Calu3 (cell line): ENCODE data around the gene CAMSAP1. TPM values are rescaled to one million over a fixed set of nuclear protein-coding genes. Genes with fewer than 3 reads are reported as not detected.

Experiments
- BruUV-seq: library from RNA; stranded (reverse); fragments of 400-500 nt; replicated peaks from 2 replicates; lab custom pipeline; 2021; lab: Mats Ljungman, UMichigan
- CTCF ChIA-PET: fragments of 300-600 bp; sonication (Branson Sonifier 250); formaldehyde crosslinking; loops from one replicate; lab custom pipeline; 2022; ENCODE audit warnings: antibody characterized with exemption; lab: Charles Lee
- DNase-seq: peaks from one replicate; pipeline ENCODE4 v3.0.0; 2022
- H3K27ac Mint-ChIP-seq: one replicate; pipeline ENCODE4 v1.8.0; 2022; ENCODE audit warnings: mixed read lengths; ENCODE audit not compliant: unreplicated experiment
- H3K27me3 Mint-ChIP-seq: one replicate; pipeline ENCODE4 v1.8.0; 2022; ENCODE audit warnings: mixed read lengths; ENCODE audit not compliant: unreplicated experiment
- H3K36me3 Mint-ChIP-seq: one replicate; pipeline ENCODE4 v1.8.0; 2022; ENCODE audit warnings: mild to moderate bottlenecking, moderate library complexity, mixed read lengths; ENCODE audit not compliant: insufficient read depth, unreplicated experiment
- H3K4me1 Mint-ChIP-seq: one replicate; pipeline ENCODE4 v1.8.0; 2022; ENCODE audit warnings: mild to moderate bottlenecking, low read depth, mixed read lengths; ENCODE audit not compliant: unreplicated experiment
- H3K4me3 Mint-ChIP-seq: one replicate; pipeline ENCODE4 v1.8.0; 2022; ENCODE audit warnings: mild to moderate bottlenecking, low read depth, moderate library complexity, mixed read lengths; ENCODE audit not compliant: unreplicated experiment
- H3K9me3 Mint-ChIP-seq: one replicate; pipeline ENCODE4 v1.8.0; 2022; ENCODE audit warnings: low read depth, mixed read lengths; ENCODE audit not compliant: unreplicated experiment
- CTCF ChIP-seq: fragments of 200-600 bp; IDR thresholded peaks from one replicate; pipeline ENCODE4 v1.8.0; 2022; ENCODE audit warnings: antibody characterized with exemption; ENCODE audit not compliant: unreplicated experiment
- intact Hi-C: fragments of 100-400 bp; cut with micrococcal nuclease; formaldehyde crosslinking; loops from one replicate; pipeline ENCODE4 v1.10.0; 2022; ENCODE audit not compliant: unreplicated experiment
- total RNA-seq: library from RNA; stranded (reverse); gene quantifications from 2 replicates; pipeline ENCODE4 v1.2.3, GENCODE V29; 2022

Gene CAMSAP1
- total RNA-seq, 1 experiment from 2014 or later: 28.1 TPM

GRCh38 chr9:135928731-135929655, 21.6 kb upstream of the CAMSAP1 start:
- intact Hi-C loops: no loop called here
- H3K36me3 Mint-ChIP-seq: peaks cover 17% of the 10 kb centered on the region
- no peak for DNase-seq
- H3K9me3 Mint-ChIP-seq: no peaks in the 10 kb centered on the region
- peaks cover 9% of the 10 kb centered on the region for H3K4me1 Mint-ChIP-seq
- CTCF ChIA-PET: no interaction called here
- no peak for TF ChIP-seq CTCF
- H3K27me3 Mint-ChIP-seq: no peaks in the 10 kb centered on the region
- no peak overlapping the region for H3K27ac Mint-ChIP-seq
- BruUV-seq: no TSS peak
- no peak overlapping the region for H3K4me3 Mint-ChIP-seq

GRCh38 chr9:135928074-135928730, 20.9 kb upstream of the CAMSAP1 start:
- Mint-ChIP-seq H3K4me3 (no peak overlapping the region), H3K27ac (no peak overlapping the region), H3K36me3 (peaks cover 17% of the 10 kb centered on the region), H3K4me1 (peaks cover 9% of the 10 kb centered on the region), H3K9me3 (no peaks in the 10 kb centered on the region), H3K27me3 (no peaks in the 10 kb centered on the region)
- no TSS peak for BruUV-seq
- intact Hi-C loops: no loop called here
- CTCF ChIA-PET: no interaction called here
- no peak for TF ChIP-seq CTCF
- no peak for DNase-seq

- no peaks in the 10 kb centered on the region for H3K9me3 Mint-ChIP-seq
- H3K27ac Mint-ChIP-seq: no peak overlapping the region
- CTCF ChIA-PET: no interaction called here
- H3K36me3 Mint-ChIP-seq: peaks cover 17% of the 10 kb centered on the region
- H3K4me3 Mint-ChIP-seq: no peak overlapping the region
- no TSS peak for BruUV-seq
- DNase-seq: no peak
- intact Hi-C loops: no loop called here
- peaks cover 9% of the 10 kb centered on the region for H3K4me1 Mint-ChIP-seq
- H3K27me3 Mint-ChIP-seq: no peaks in the 10 kb centered on the region
- no peak for TF ChIP-seq CTCF
Observed at GRCh38 chr9:135927195-135928013, 20.1 kb upstream of the CAMSAP1 start.
